ENCODE results near the gene INPP5J. TPM values are rescaled to one million over a fixed set of nuclear protein-coding genes. Genes with fewer than 3 reads are reported as not detected.
"Not testable (repeated sequence)": the region's sequence is repeated elsewhere in the genome, so short reads cannot be mapped to it uniquely, and the experiment has no call there.

INPP5J gene
- polyA plus RNA-seq, 3 donors = 1.2 to 10.6 (median 1.3) TPM

DNA sequence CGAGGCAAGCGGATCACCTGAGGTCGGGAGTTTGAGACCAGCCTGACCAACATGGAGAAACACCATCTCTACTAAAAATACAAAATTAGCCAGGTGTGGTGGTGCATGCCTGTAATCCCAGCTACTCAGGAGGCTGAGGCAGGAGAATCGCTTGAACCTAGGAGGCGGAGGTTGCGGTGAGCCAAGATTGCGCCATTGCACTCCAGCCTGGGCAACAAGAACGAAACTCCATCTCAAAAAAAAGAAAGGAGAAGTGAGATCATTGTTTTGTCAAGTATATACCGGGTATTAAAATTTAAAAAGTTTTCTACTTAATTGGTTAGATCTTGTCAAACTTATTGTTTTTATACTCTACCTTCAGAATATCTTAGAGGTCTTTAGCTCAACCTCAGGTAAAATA is 49.0 kb downstream of the INPP5J start:
- not testable (repeated sequence) for H3K27ac ChIP-seq (ENCODE audit: low read depth, low read length)
- WGBS, 3 donors = 66 to 97% (median 79%) methylated on average over 7 to 9 of the region's 9 CpGs

DNA sequence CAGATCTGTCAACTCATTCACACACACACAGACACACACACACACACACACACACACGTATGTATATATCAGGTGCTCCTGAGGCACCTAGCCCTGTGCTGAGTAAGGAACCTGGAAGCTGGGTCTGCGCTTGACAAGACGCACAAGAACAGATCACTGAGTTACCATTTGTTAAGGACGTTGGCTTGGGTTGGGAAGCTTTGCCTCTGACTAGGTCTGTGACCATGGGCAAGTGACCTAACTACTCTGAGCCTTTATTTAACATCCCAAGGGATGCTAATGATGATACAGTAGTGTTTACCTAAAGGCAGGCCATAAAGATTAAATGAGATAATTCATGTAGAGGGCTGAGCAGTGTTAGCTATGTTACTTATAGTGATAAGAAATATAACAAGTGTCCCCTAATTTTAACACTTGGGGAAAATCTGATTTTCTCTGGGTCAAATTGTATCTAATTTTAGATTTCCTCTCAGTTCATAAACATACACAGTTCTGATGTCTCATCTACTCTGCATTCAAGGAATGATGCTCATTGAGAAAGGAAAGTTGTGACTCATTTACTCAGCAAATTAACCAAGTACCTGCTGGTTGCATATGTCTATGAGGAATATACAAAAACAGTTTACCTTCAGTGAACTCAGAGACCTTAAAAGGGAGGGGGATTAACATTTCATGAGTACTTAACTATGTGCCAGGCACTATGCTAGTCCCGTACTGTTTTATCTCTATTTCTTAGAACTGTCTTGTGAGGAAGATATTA is 50.8 kb downstream of the INPP5J start:
- 78 to 81% (median 79%) methylated on average over 5 of the region's 5 CpGs for WGBS, 3 donors
- H3K27ac ChIP-seq (ENCODE audit: low read depth, low read length) = no peak overlapping the region

DNA sequence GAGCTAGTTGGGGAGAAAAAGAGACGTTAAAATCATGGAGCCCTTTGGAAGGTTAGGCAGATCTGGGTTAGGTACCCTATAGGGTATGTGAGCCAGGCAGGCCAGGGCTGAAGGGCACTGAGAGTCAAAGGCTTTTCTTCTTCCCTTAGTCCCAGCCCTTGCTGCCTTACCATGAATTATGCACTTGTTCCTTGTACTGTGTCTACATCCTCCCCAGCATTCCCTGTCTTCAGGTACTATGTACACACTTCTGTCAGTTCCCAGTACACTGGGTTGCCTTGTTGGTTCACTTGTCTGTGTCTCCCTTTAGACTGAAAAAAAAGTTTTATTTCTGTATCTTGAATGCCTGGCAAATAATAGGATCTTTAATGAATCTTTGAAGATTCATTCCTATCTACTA is 54.2 kb downstream of the INPP5J start:
- 78 to 100% (median 100%) methylated on average over 1 of the region's 1 CpG for WGBS, 3 donors

DNA sequence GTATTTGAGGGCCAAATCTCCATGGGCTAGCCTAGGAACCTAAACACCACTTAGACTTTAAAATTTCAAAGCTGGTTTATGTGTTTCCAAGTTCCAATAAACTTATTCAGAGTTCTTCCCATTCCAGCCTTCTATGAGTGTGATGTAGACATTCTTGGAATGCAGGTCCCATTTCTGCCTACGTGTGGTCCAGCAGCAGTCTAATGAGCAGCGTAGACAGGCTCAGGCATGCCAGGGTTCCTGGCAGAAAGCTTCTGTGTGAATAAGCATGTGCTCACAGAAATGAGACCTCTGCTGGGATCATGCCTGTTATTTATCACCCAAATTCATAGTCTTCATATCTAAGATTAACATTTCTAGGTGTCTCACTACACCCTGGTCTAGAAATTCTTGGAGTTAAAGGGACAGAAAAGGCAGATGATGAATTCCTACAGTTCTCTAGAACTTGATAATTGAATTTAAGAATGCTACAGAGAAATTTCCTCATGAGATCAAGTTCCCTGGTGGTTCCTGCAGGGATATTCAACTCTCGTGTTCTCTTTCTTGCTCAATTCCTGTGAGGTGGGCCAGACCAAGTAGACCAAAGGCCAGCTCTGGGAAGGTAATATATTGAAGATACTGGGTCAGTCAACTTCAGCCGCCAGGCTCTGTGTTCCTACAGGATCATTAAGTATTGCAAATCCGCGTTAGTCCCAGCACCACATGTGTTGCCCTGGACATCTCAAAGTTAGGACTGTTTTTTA is 54.8 kb downstream of the INPP5J start:
- no peak overlapping the region for H3K27ac ChIP-seq (ENCODE audit: low read depth, low read length)
- WGBS, 3 donors = 77 to 90% (median 81%) methylated on average over 6 of the region's 6 CpGs

More for the DNA sequence above, 54.2 kb downstream of the INPP5J start:
- no peak overlapping the region for H3K27ac ChIP-seq (ENCODE audit: low read depth, low read length)

DNA sequence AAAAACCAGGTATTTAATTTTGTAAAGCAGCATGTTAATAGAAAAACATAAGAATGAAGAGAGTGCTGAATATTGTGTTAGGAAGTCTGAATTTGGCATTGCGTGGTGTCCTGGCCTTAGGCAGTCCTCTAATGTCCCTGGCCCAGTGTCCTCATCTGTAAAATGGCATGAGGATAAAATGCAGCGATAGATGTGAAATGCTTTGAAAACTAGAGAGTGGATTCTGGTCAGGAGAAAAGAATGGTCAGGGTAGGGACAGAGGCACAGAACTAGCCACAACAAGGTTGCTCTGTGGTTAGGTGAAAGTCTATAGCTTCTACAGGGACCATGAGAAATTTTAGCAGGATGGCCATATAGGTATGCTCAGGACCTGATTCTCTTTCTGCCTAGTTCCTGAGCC is 56.1 kb downstream of the INPP5J start:
- H3K27ac ChIP-seq (ENCODE audit: low read depth, low read length) = no peak overlapping the region
- WGBS, 3 donors = 95 to 98% (median 95%) methylated on average over 2 of the region's 2 CpGs

DNA sequence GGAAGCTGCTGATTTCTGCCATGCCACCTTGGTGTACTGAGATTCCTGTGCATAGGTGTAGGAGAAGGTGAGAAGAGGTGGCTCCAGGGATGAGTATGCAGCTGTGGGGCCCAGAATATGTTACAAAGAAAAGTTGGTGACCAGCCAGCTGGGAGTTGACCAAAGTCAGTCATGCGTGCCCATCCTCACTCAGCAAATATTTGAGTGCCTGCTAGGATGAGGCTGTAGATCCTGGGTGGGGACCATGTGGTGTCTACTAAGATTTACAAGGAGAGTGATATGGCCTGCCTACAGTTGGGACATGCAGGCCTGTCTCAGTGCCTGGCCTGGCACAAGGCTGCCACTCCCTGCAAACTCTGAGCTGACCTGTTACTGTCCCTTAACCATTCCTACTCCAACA is 56.6 kb downstream of the INPP5J start:
- H3K27ac ChIP-seq (ENCODE audit: low read depth, low read length) = no peak overlapping the region
- 27 to 52% (median 39%) methylated on average over 1 of the region's 1 CpG for WGBS, 3 donors

DNA sequence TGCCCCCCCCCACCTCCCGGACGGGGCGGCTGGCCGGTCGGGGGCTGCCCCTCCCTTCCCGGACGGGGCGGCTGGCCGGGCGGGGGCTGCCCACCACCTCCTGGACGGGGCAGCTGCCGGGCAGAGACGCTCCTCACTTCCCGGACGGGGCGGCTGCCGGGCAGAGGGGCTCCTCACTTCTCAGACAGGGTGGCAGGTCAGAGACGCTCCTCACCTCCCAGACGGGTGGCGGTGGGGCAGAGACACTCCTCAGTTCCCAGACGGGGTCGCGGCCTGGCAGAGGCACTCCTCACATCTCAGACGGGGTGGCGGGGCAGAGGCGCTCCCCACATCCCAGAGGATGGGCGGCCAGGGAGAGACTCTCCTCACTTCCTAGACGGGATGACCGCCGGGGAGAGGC is 61.2 kb downstream of the INPP5J start:
- 94 to 96% (median 95%) methylated on average over 20 to 30 of the region's 30 CpGs for whole genome bisulfite sequencing, 3 donors
- H3K27ac ChIP-seq (ENCODE audit: low read depth, low read length) = no peak overlapping the region

Other genes starting within 250 kb of the INPP5J start
- gene MORC2, start 154.2 kb upstream of the INPP5J start, polyA plus RNA-seq = 10 to 100 TPM in 2 of 3 donors, 1 to 10 TPM in 1; 9.1 to 20.7 (median 11.2) TPM
- 10 to 100 TPM; 17.1 to 27.0 (median 20.9) TPM for gene TUG1, start 153.7 kb upstream of the INPP5J start, polyA plus RNA-seq
- gene SMTN, start 41.6 kb upstream of the INPP5J start, polyA plus RNA-seq = 100 to 1,000 TPM in 1 of 3 donors, 10 to 100 TPM in 2; 17.6 to 139 (median 50.0) TPM
- gene SELENOM, start 15.4 kb upstream of the INPP5J start, polyA plus RNA-seq = 100 to 1,000 TPM in 2 of 3 donors, 10 to 100 TPM in 1; 42.6 to 338 (median 202) TPM
- under 1 TPM in 1 of 3 donors, not detected in 2; 0.01 TPM for gene PLA2G3, start 17.5 kb downstream of the INPP5J start, polyA plus RNA-seq
- 10 to 100 TPM; 13.9 to 25.8 (median 23.4) TPM for gene RNF185, start 37.2 kb downstream of the INPP5J start, polyA plus RNA-seq
- 10 to 100 TPM; 11.7 to 32.7 (median 21.7) TPM for gene LIMK2, start 89.3 kb downstream of the INPP5J start, polyA plus RNA-seq
- gene PIK3IP1, start 169.5 kb downstream of the INPP5J start, polyA plus RNA-seq = 10 to 100 TPM in 2 of 3 donors, 1 to 10 TPM in 1; 9.3 to 16.8 (median 11.6) TPM
- 10 to 100 TPM in 2 of 3 donors, 1 to 10 TPM in 1; 9.9 to 13.3 (median 12.3) TPM for gene PATZ1, start 223.4 kb downstream of the INPP5J start, polyA plus RNA-seq